GM11168 (cell line): ENCODE measurements around the gene AGRN.
"Not testable (repeated sequence)": the region's sequence is repeated elsewhere in the genome, so short reads cannot be mapped to it uniquely, and the experiment has no call there.

Experiments
- in situ Hi-C: fragments of 300-500 bp; cut with MboI; formaldehyde crosslinking; loops from one replicate; pipeline ENCODE4 v1.12.0; 2022; ENCODE audit warnings: low sequenced_read_pairs; ENCODE audit not compliant: unreplicated experiment

The AGRN gene

GRCh38 chr1:1047963-1048362, 28.0 kb downstream of the AGRN start:
- in situ Hi-C loops = no loop called here

- in situ Hi-C loops = no loop called here
Measured at GRCh38 chr1:1048765-1049164, 28.8 kb downstream of the AGRN start.

- in situ Hi-C loops = no loop called here
Measured at GRCh38 chr1:1049318-1050165, 29.6 kb downstream of the AGRN start.

GRCh38 chr1:1050577-1051052, 30.7 kb downstream of the AGRN start:
- in situ Hi-C loops = no loop called here

- in situ Hi-C loops = no loop called here
Measured at GRCh38 chr1:1051127-1051810, 31.3 kb downstream of the AGRN start.

- in situ Hi-C loops = no loop called here
Measured at GRCh38 chr1:1052003-1052840, 32.3 kb downstream of the AGRN start.

GRCh38 chr1:1053022-1053421, 33.1 kb downstream of the AGRN start:
- in situ Hi-C loops = no loop called here

- in situ Hi-C loops = no loop called here
Measured at GRCh38 chr1:1053682-1054081, 33.8 kb downstream of the AGRN start.

GRCh38 chr1:1054099-1054700, 34.3 kb downstream of the AGRN start:
- in situ Hi-C loops = no loop called here

GRCh38 chr1:1054971-1055370, 35.1 kb downstream of the AGRN start:
- in situ Hi-C loops = no loop called here

- in situ Hi-C loops = no loop called here
Measured at GRCh38 chr1:1055841-1056736, 36.2 kb downstream of the AGRN start.

- in situ Hi-C loops = not testable (repeated sequence)
Measured at GRCh38 chr1:1057769-1058087, 37.8 kb downstream of the AGRN start.

GRCh38 chr1:1058088-1058905, 38.4 kb downstream of the AGRN start:
- in situ Hi-C loops = no loop called here

- in situ Hi-C loops = no loop called here
Measured at GRCh38 chr1:1058921-1059493, 39.1 kb downstream of the AGRN start.

GRCh38 chr1:1059494-1060280, 39.8 kb downstream of the AGRN start:
- in situ Hi-C loops = no loop called here

GRCh38 chr1:1060281-1061000, 40.5 kb downstream of the AGRN start:
- in situ Hi-C loops = no loop called here
